ENCODE results near the gene RPS3.

GRCh38 chr11:75429902-75430713 lies 30.8 kb downstream of the RPS3 start:
- TF ChIP-seq GATA2 (IDR thresholded peaks at IDR 0.05; ENCODE audit: low read depth, low read length) = no peak
- TF ChIP-seq GATA3 (IDR thresholded peaks at IDR 0.05; ENCODE audit: low read depth, low read length) = no peak
